OCI-LY1 (cell line): Measurements from ENCODE around the gene RFTN1.

ENCODE experiments used
- H2AFZ ChIP-seq: fragments of 200-600 bp; sonication (generic), shearing (Covaris generic); 2 replicates; pipeline ENCODE4 v1.6.0; 2014; ENCODE audit warnings: antibody characterized with exemption, mild to moderate bottlenecking, low read length
- H3F3A ChIP-seq: fragments of 200-600 bp; sonication (generic), shearing (Covaris generic); 2 replicates; pipeline ENCODE4 v1.6.0; 2014; ENCODE audit warnings: mild to moderate bottlenecking, antibody characterized with exemption, low read length, moderate library complexity; ENCODE audit not compliant: insufficient read depth
- H3K27ac ChIP-seq: fragments of 200-600 bp; sonication (generic); 2 replicates; pipeline ENCODE4 v1.5.1; 2014; ENCODE audit warnings: low read length, mixed run types, mild to moderate bottlenecking, low read depth; ENCODE audit not compliant: poor library complexity, severe bottlenecking
- H3K27me3 ChIP-seq: fragments of 200-600 bp; sonication (generic); 2 replicates; pipeline ENCODE4 v1.6.0; 2014; ENCODE audit warnings: antibody characterized with exemption, mild to moderate bottlenecking, low read length, moderate library complexity; ENCODE audit not compliant: insufficient read depth
- H3K36me3 ChIP-seq: fragments of 200-600 bp; sonication (generic); 2 replicates; pipeline ENCODE4 v1.6.1; 2014; ENCODE audit warnings: mild to moderate bottlenecking, antibody characterized with exemption, low read length, moderate library complexity, mixed read lengths; ENCODE audit not compliant: insufficient read depth
- H3K4me1 ChIP-seq: fragments of 200-600 bp; sonication (generic); 2 replicates; pipeline ENCODE4 v1.5.1; 2014; ENCODE audit warnings: mild to moderate bottlenecking, low read length, moderate library complexity; ENCODE audit not compliant: insufficient read depth, severe bottlenecking
- H3K4me2 ChIP-seq: fragments of 200-600 bp; sonication (generic), shearing (Covaris generic); 2 replicates; pipeline ENCODE4 v1.6.1; 2014; ENCODE audit warnings: low read length
- H3K4me3 ChIP-seq: fragments of 200-600 bp; sonication (generic); 2 replicates; pipeline ENCODE4 v1.5.1; 2014; ENCODE audit warnings: low read length, low read depth, mild to moderate bottlenecking, mixed read lengths; ENCODE audit not compliant: poor library complexity, severe bottlenecking
- H3K79me2 ChIP-seq: fragments of 200-600 bp; shearing (Covaris generic); 2 replicates; pipeline ENCODE4 v1.6.1; 2016; ENCODE audit warnings: mixed run types, low read length, mixed read lengths; ENCODE audit not compliant: insufficient read depth
- H3K9ac ChIP-seq: fragments of 200-600 bp; sonication (generic), shearing (Covaris generic); 2 replicates; pipeline ENCODE4 v1.6.1; 2014; ENCODE audit warnings: mild to moderate bottlenecking, low read length, mixed read lengths
- H3K9me2 ChIP-seq: fragments of 200-600 bp; sonication (generic), shearing (Covaris generic); 2 replicates; pipeline ENCODE4 v1.6.1; 2014; ENCODE audit warnings: low read depth, mild to moderate bottlenecking, low read length, mixed read lengths
- H3K9me3 ChIP-seq: fragments of 200-600 bp; shearing (Covaris generic); 2 replicates; pipeline ENCODE4 v1.6.1; 2014; ENCODE audit warnings: low read length, mixed read lengths
- H4K20me1 ChIP-seq: fragments of 200-600 bp; sonication (generic), shearing (Covaris generic); 2 replicates; pipeline ENCODE4 v1.6.0; 2016; ENCODE audit warnings: mild to moderate bottlenecking, low read length; ENCODE audit not compliant: insufficient read depth
- CTCF ChIP-seq: fragments of 200-600 bp; sonication (generic), shearing (Covaris generic); IDR thresholded peaks from 2 replicates; pipeline ENCODE4 v1.5.1; 2017; ENCODE audit warnings: mild to moderate bottlenecking, antibody characterized with exemption, low read length, moderate library complexity, mixed read lengths
- EZH2 ChIP-seq: fragments of 200-600 bp; sonication (generic), shearing (Covaris generic); IDR thresholded peaks from 2 replicates; pipeline ENCODE4 v1.8.0; 2017; ENCODE audit warnings: borderline replicate concordance, mixed run types, mild to moderate bottlenecking, antibody characterized with exemption, low read length, moderate library complexity, mixed read lengths

RFTN1 gene

GRCh38 chr3:16288664-16289063, 224.8 kb downstream of the RFTN1 start:
- H3K9me3 ChIP-seq, result 0 out of 2 replicates have a peak, but pooled peaks cover 3% of the 10 kb centered on the region
- H3K4me3 ChIP-seq, result no peak overlapping the region
- H2AFZ ChIP-seq, result no peak overlapping the region
- no peaks in the 10 kb centered on the region for H4K20me1 ChIP-seq
- no peak for TF ChIP-seq CTCF
- TF ChIP-seq EZH2, result no peak
- H3K36me3 ChIP-seq, result peaks cover 38% of the 10 kb centered on the region
- H3K4me1 ChIP-seq, result peaks cover 22% of the 10 kb centered on the region
- H3F3A ChIP-seq, result 0 out of 2 replicates have a peak, but pooled peaks cover 6% of the 10 kb centered on the region
- no peak overlapping the region for H3K4me2 ChIP-seq
- no peaks in the 10 kb centered on the region for H3K79me2 ChIP-seq
- H3K27ac ChIP-seq, result no peak overlapping the region
- H3K9ac ChIP-seq, result no peak overlapping the region
- H3K27me3 ChIP-seq, result no peaks in the 10 kb centered on the region
- H3K9me2 ChIP-seq, result no peaks in the 10 kb centered on the region

DNA sequence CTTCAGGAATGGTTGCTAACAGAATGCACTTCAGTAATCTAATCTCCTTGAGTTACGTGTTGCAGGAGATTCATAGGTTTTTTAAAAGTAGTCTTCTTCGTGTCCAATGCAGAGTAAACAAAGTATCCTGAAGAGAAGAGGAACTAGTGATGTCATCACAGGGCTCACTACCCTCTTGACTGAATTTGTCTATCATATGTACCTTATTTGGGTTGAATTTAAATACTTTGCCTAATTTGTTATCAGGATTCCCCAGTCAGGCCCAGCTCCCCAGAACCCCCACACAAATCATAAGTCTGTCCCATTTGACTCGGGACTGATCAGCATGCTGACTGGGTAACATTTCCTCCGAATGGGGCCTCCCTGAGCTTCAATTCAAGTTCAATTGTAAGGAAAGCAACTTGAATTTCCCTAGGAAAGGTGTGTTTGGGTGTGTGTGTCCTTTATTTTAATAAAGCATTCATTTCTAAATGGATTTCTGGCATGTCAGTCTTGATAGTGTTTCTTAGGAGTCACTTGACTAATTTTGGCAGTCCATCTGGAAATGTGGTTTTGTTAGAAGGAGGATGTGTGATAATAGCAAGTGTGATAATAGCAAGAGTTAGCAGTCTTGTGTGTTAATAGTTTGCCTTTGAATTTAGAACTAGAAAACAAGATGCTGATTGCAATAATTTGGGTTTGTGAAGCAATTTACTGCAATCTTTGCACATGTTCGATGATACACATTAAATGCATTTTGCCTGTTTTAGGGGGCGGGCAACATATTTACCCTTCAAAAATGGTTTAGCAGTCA, 226.6 kb downstream of the RFTN1 start:
- no peaks in the 10 kb centered on the region for H3K79me2 ChIP-seq
- H3F3A ChIP-seq, result 0 out of 2 replicates have a peak, but pooled peaks cover 6% of the 10 kb centered on the region
- H3K9me3 ChIP-seq, result no peaks in the 10 kb centered on the region
- H3K4me2 ChIP-seq, result no peak overlapping the region
- no peak overlapping the region for H2AFZ ChIP-seq
- H3K27ac ChIP-seq, result no peak overlapping the region
- no peaks in the 10 kb centered on the region for H3K27me3 ChIP-seq
- H3K36me3 ChIP-seq, result peaks cover 32% of the 10 kb centered on the region; the same call in 1 of the 2 replicates
- peaks cover 22% of the 10 kb centered on the region for H3K4me1 ChIP-seq
- H3K4me3 ChIP-seq, result no peak overlapping the region
- H4K20me1 ChIP-seq, result no peaks in the 10 kb centered on the region
- no peak overlapping the region for H3K9ac ChIP-seq
- no peaks in the 10 kb centered on the region for H3K9me2 ChIP-seq
- TF ChIP-seq EZH2, result no peak
- no peak for TF ChIP-seq CTCF

DNA sequence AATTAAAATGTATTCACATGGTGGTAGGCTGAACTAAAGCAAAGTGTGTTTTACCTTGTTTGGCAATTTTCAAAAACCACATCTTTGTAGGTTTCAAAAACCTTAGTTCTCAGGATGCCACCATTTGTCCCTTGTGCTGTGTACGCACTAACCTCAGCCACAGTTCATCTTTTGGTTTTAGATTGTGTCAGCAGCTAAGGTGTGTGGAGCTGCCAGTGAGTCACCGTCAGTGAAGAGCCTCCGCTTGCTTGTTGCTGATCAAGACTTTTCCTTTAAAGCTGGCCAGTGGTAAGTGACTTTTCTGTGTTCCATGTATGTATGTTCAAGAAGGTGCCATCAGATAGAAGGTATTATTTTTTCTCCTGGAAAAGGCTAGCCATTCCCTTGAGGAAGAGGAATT, 227.3 kb downstream of the RFTN1 start:
- Histone ChIP-seq H4K20me1 (no peaks in the 10 kb centered on the region), H3F3A (0 out of 2 replicates have a peak, but pooled peaks cover 6% of the 10 kb centered on the region), H3K4me3 (no peak overlapping the region), H3K27ac (no peak overlapping the region), H3K27me3 (no peaks in the 10 kb centered on the region), H3K9me3 (no peaks in the 10 kb centered on the region), H3K79me2 (no peaks in the 10 kb centered on the region), H3K4me2 (no peak overlapping the region), H3K9me2 (no peaks in the 10 kb centered on the region), H3K4me1 (peaks cover 18% of the 10 kb centered on the region), H3K36me3 (peaks cover 30% of the 10 kb centered on the region; the same call in 1 of the 2 replicates), H3K9ac (no peak overlapping the region), H2AFZ (no peak overlapping the region)
- no peak for TF ChIP-seq EZH2
- no peak for TF ChIP-seq CTCF
